Measurements from ENCODE around the gene DYNLRB1. TPM values are rescaled to one million over a fixed set of nuclear protein-coding genes. Genes with fewer than 3 reads are reported as not detected.

Gene DYNLRB1
- polyA plus RNA-seq, 3 donors = 139 to 166 (median 148) TPM

DNA sequence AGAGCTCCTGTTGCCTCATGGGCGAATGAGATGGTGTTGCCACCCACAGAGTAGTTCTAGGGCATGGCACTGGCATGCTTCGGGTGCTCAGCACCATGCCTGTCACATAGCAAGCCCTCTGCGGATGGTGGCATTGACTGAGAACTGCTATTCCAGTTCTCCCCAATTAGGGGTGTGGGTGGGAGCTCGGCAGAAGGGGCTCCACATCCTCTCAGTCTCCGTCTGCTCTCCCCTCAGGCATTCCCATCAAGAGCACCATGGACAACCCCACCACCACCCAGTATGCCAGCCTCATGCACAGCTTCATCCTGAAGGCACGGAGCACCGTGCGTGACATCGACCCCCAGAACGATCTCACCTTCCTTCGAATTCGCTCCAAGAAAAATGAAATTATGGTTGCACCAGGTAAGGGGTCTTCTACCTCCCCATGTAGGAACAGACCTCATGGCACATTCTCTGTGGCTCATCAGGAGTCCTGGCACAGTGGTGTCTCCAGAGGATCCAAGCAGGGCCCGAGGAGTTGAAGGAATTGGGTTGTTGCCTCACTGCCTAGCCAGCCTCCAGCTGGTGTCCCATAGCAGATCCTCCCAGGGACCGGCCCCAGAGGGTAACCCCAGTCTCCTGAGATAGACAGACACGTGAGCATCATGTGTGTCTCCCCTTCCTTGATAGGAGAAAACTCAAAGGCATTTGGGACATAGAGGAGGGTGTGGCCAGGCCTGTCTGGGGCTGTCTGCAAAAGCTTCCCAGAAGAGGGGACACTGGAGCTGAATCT, 18.4 kb downstream of the DYNLRB1 start:
- H4K20me1 ChIP-seq (ENCODE audit: insufficient read depth, low read length) = peaks cover 57% of the 10 kb centered on the region
- H3K9me3 ChIP-seq (replicated peaks in 1 of 2; ENCODE audit: control insufficient read depth in 1 of 2, insufficient read depth in 1 of 2, low read length in 2 of 2) = no peaks in the 10 kb centered on the region
- peaks cover 7% of the 10 kb centered on the region for H3K79me2 ChIP-seq (ENCODE audit: insufficient read depth, low read length)
- H3K4me2 ChIP-seq (replicated peaks; ENCODE audit: extremely low read depth, low read length, poor library complexity, severe bottlenecking) = no peak overlapping the region
- Mint-ChIP-seq H3K27me3 (ENCODE audit: low read depth in 3 of 3) (no peaks in the 10 kb centered on the region), H3K4me1 (no peaks in the 10 kb centered on the region), H3K36me3 (peaks cover 68 to 83% of the 10 kb centered on the region in 2 donors), H3K27ac (peak overlapping the region in 3 of 7 donors; percentile 38 to 57 (median 50)), H3K4me3 (no peak overlapping the region), H3K9me3 (no peaks in the 10 kb centered on the region)
- intact Hi-C loops (cut with micrococcal nuclease) = loop anchor here in 1 of 2 donors (5.0 kb wide), 2 partner anchors 173 to 233 kb away; no protein-coding TSS in a partner anchor
- no peak for DNase-seq
- H2AFZ ChIP-seq (ENCODE audit: insufficient read depth, low read depth, low read length, poor library complexity, severe bottlenecking) = no peak overlapping the region
- H3K27ac ChIP-seq (ENCODE audit: low read depth in 1 of 2, low read length in 2 of 2) = no peak overlapping the region
- H3K9ac ChIP-seq (ENCODE audit: insufficient read depth, low read length, poor library complexity, severe bottlenecking) = no peak overlapping the region
- TF ChIP-seq, protein P1, sequence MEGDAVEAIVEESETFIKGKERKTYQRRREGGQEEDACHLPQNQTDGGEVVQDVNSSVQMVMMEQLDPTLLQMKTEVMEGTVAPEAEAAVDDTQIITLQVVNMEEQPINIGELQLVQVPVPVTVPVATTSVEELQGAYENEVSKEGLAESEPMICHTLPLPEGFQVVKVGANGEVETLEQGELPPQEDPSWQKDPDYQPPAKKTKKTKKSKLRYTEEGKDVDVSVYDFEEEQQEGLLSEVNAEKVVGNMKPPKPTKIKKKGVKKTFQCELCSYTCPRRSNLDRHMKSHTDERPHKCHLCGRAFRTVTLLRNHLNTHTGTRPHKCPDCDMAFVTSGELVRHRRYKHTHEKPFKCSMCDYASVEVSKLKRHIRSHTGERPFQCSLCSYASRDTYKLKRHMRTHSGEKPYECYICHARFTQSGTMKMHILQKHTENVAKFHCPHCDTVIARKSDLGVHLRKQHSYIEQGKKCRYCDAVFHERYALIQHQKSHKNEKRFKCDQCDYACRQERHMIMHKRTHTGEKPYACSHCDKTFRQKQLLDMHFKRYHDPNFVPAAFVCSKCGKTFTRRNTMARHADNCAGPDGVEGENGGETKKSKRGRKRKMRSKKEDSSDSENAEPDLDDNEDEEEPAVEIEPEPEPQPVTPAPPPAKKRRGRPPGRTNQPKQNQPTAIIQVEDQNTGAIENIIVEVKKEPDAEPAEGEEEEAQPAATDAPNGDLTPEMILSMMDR (IDR thresholded peaks at IDR 0.05) = no peak
- H3K36me3 ChIP-seq (replicated peaks in 1 of 2; ENCODE audit: control insufficient read depth in 1 of 2, insufficient read depth in 2 of 2, low read length in 2 of 2) = peaks cover 72 to 95% of the 10 kb centered on the region in 2 donors
- no peak overlapping the region for H3K4me3 ChIP-seq (replicated peaks in 1 of 3; ENCODE audit: low read depth in 2 of 3, low read length in 3 of 3)
- 97% methylated on average over 11 of the region's 15 CpGs for WGBS (ENCODE audit: insufficient coverage)
- H3K27me3 ChIP-seq (ENCODE audit: control insufficient read depth in 2 of 2, insufficient read depth in 2 of 2, low read length in 2 of 2) = no peaks in the 10 kb centered on the region
- no peaks in the 10 kb centered on the region for H3K4me1 ChIP-seq (ENCODE audit: control insufficient read depth in 1 of 2, insufficient read depth in 2 of 2, low read length in 2 of 2)

DNA sequence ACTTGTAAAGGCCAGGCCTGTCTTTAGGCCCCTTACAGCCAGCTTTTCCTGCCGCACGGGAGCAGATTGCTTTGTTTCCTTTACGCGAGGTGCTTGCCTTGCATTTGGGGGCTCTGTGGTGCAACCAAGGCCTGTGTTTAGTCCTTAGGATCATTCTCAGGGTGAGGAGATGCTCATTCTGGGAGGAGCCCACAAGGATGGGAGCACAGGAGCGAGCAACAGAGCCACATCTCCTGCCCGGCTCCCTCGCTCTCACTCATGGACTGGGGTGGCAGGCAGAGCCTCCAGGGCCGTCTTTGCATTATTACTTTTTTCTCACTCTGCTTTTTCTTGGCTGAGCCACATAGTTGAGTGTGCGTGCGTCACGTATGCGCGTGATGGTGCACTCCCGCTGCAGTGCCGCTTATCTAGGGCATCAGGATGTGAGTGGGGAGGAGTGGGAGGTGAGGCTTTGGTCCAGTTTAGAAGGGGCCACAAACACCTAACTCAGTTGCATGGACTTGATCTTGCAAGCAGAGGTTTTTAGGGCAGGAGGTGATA, 19.1 kb downstream of the DYNLRB1 start:
- no peaks in the 10 kb centered on the region for H3K27me3 ChIP-seq (ENCODE audit: control insufficient read depth in 2 of 2, insufficient read depth in 2 of 2, low read length in 2 of 2)
- H3K4me2 ChIP-seq (replicated peaks; ENCODE audit: extremely low read depth, low read length, poor library complexity, severe bottlenecking) = no peak overlapping the region
- TF ChIP-seq, protein P1 (IDR thresholded peaks at IDR 0.05) = no peak
- H3K9ac ChIP-seq (ENCODE audit: insufficient read depth, low read length, poor library complexity, severe bottlenecking) = no peak overlapping the region
- H3K4me1 Mint-ChIP-seq = no peaks in the 10 kb centered on the region
- no peak for DNase-seq
- no peaks in the 10 kb centered on the region for H3K9me3 ChIP-seq (replicated peaks in 1 of 2; ENCODE audit: control insufficient read depth in 1 of 2, insufficient read depth in 1 of 2, low read length in 2 of 2)
- H3K27ac ChIP-seq (ENCODE audit: low read depth in 1 of 2, low read length in 2 of 2) = no peak overlapping the region
- no peak overlapping the region for H2AFZ ChIP-seq (ENCODE audit: insufficient read depth, low read depth, low read length, poor library complexity, severe bottlenecking)
- no peak overlapping the region for H3K4me3 ChIP-seq (replicated peaks in 1 of 3; ENCODE audit: low read depth in 2 of 3, low read length in 3 of 3)
- H3K27me3 Mint-ChIP-seq (ENCODE audit: low read depth in 3 of 3) = no peaks in the 10 kb centered on the region
- no peak overlapping the region for H3K4me3 Mint-ChIP-seq
- peaks cover 68 to 83% of the 10 kb centered on the region in 2 donors for H3K36me3 Mint-ChIP-seq
- no peaks in the 10 kb centered on the region for H3K4me1 ChIP-seq (ENCODE audit: control insufficient read depth in 1 of 2, insufficient read depth in 2 of 2, low read length in 2 of 2)
- peaks cover 71 to 95% of the 10 kb centered on the region in 2 donors for H3K36me3 ChIP-seq (replicated peaks in 1 of 2; ENCODE audit: control insufficient read depth in 1 of 2, insufficient read depth in 2 of 2, low read length in 2 of 2)
- no peak overlapping the region for H3K27ac Mint-ChIP-seq
- intact Hi-C loops (cut with micrococcal nuclease) = loop anchor here in 1 of 2 donors (5.0 kb wide), 2 partner anchors 172 to 232 kb away; no protein-coding TSS in a partner anchor
- H4K20me1 ChIP-seq (ENCODE audit: insufficient read depth, low read length) = peaks cover 50% of the 10 kb centered on the region
- no peaks in the 10 kb centered on the region for H3K9me3 Mint-ChIP-seq
- 97% methylated on average over 13 of the region's 15 CpGs for WGBS (ENCODE audit: insufficient coverage)
- peaks cover 7% of the 10 kb centered on the region for H3K79me2 ChIP-seq (ENCODE audit: insufficient read depth, low read length)
